ENCODE results near the gene FAM114A2.

DNA sequence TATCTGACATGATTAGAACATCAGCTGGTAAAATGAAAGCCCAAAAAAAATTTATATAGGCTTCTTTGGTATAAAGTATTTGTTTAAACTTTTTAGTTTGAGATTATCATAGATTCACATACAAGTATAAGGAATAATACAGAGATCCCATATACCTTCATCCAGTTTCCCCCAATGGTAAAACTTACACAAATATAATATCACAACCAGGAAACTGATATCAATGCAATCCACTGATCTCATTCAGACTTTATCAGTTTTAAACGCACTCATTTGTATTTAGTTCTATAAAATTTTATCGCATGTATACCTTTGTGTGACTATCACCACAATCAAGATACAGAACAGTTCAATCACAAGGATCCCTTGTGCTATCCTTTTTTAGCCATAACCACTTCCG lies 3.8 kb downstream of the FAM114A2 start:
- TF ChIP-seq POLR2A (IDR thresholded peaks at IDR 0.05; ENCODE audit: low read depth): no peak
- TF ChIP-seq, protein P1, sequence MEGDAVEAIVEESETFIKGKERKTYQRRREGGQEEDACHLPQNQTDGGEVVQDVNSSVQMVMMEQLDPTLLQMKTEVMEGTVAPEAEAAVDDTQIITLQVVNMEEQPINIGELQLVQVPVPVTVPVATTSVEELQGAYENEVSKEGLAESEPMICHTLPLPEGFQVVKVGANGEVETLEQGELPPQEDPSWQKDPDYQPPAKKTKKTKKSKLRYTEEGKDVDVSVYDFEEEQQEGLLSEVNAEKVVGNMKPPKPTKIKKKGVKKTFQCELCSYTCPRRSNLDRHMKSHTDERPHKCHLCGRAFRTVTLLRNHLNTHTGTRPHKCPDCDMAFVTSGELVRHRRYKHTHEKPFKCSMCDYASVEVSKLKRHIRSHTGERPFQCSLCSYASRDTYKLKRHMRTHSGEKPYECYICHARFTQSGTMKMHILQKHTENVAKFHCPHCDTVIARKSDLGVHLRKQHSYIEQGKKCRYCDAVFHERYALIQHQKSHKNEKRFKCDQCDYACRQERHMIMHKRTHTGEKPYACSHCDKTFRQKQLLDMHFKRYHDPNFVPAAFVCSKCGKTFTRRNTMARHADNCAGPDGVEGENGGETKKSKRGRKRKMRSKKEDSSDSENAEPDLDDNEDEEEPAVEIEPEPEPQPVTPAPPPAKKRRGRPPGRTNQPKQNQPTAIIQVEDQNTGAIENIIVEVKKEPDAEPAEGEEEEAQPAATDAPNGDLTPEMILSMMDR (IDR thresholded peaks at IDR 0.05): no peak

All from esophagus muscularis mucosa (tissue), 3 donors.